GM23338 (cell line): ENCODE data around the gene CAMTA1. TPM values are rescaled to one million over a fixed set of nuclear protein-coding genes. Genes with fewer than 3 reads are reported as not detected.

Source experiments
- ATAC-seq: fragments of 200-7000 bp; cut with Tn5 transposase; 3 replicates; pipeline ENCODE4 v1.9.1; 2020
- DNase-seq: peaks from one replicate; pipeline ENCODE4 v3.0.0-alpha.2; 2015; ENCODE audit warnings: low spot score
- H2AFZ ChIP-seq: fragments of 200-600 bp; sonication (generic); 2 replicates; pipeline ENCODE4 v1.8.0; 2016; ENCODE audit warnings: antibody characterized with exemption, mild to moderate bottlenecking, moderate library complexity
- H3F3A ChIP-seq: fragments of 200-600 bp; sonication (generic); replicated peaks from 2 replicates; pipeline ENCODE4 v1.8.0; 2017; ENCODE audit warnings: antibody characterized with exemption, mixed run types, low read depth
- H3K27ac ChIP-seq: fragments of 200-600 bp; sonication (generic); 2 replicates; pipeline ENCODE4 v1.6.1; 2016; ENCODE audit warnings: low read depth
- H3K27me3 ChIP-seq: fragments of 200-600 bp; sonication (generic); 2 replicates; pipeline ENCODE4 v1.8.0; 2016; ENCODE audit warnings: mild to moderate bottlenecking, mixed run types, moderate library complexity; ENCODE audit not compliant: insufficient read depth
- H3K36me3 ChIP-seq: fragments of 200-600 bp; sonication (generic); 2 replicates; pipeline ENCODE4 v1.8.0; 2016; ENCODE audit warnings: mild to moderate bottlenecking; ENCODE audit not compliant: insufficient read depth
- H3K4me1 ChIP-seq: fragments of 200-600 bp; sonication (generic); 2 replicates; pipeline ENCODE4 v1.8.0; 2016; ENCODE audit warnings: mild to moderate bottlenecking, moderate library complexity; ENCODE audit not compliant: insufficient read depth
- H3K4me2 ChIP-seq: fragments of 200-600 bp; sonication (generic); 2 replicates; pipeline ENCODE4 v1.7.1; 2017; ENCODE audit warnings: mixed run types
- H3K4me3 ChIP-seq: fragments of 200-600 bp; sonication (generic); 2 replicates; pipeline ENCODE4 v1.6.1; 2016; ENCODE audit warnings: mixed run types
- H3K79me2 ChIP-seq: fragments of 200-600 bp; sonication (generic); replicated peaks from 2 replicates; pipeline ENCODE4 v1.8.0; 2017; ENCODE audit warnings: mild to moderate bottlenecking; ENCODE audit not compliant: insufficient read depth
- H3K9me2 ChIP-seq: fragments of 200-600 bp; sonication (generic); 2 replicates; pipeline ENCODE4 v1.8.0; 2017; ENCODE audit not compliant: insufficient read depth
- H4K20me1 ChIP-seq: fragments of 200-600 bp; sonication (generic); replicated peaks from 2 replicates; pipeline ENCODE4 v1.8.0; 2017; ENCODE audit warnings: mild to moderate bottlenecking; ENCODE audit not compliant: insufficient read depth
- H3K27ac Mint-ChIP-seq: 2 replicates; pipeline ENCODE4 v1.8.0; 2020; ENCODE audit warnings: inconsistent platforms, mild to moderate bottlenecking, moderate library complexity, mixed read lengths
- H3K27me3 Mint-ChIP-seq: 3 replicates; pipeline ENCODE4 v1.8.0; 2022; ENCODE audit warnings: low read depth, mild to moderate bottlenecking, moderate library complexity, mixed read lengths, inconsistent platforms; ENCODE audit not compliant: insufficient read depth, poor library complexity
- H3K36me3 Mint-ChIP-seq: 3 replicates; pipeline ENCODE4 v1.8.0; 2021; ENCODE audit warnings: low read depth, mild to moderate bottlenecking, inconsistent platforms, moderate library complexity, mixed read lengths
- H3K4me1 Mint-ChIP-seq: 3 replicates; pipeline ENCODE4 v1.8.0; 2020; ENCODE audit warnings: mild to moderate bottlenecking, inconsistent platforms, mixed read lengths
- H3K4me3 Mint-ChIP-seq: 3 replicates; pipeline ENCODE4 v1.8.0; 2021; ENCODE audit warnings: moderate library complexity, mild to moderate bottlenecking, inconsistent platforms, mixed read lengths
- H3K9me3 Mint-ChIP-seq: 3 replicates; pipeline ENCODE4 v1.8.0; 2020; ENCODE audit warnings: moderate library complexity, mild to moderate bottlenecking, inconsistent platforms, mixed read lengths
- CREB1 ChIP-seq: fragments of 250-450 bp; sonication (Bioruptor Pico); IDR thresholded peaks from 2 replicates; pipeline ENCODE4 v1.5.0; 2020; ENCODE audit warnings: low read depth, mild to moderate bottlenecking, moderate library complexity
- EZH2 ChIP-seq: fragments of 200-600 bp; sonication (generic); IDR thresholded peaks from one replicate; pipeline ENCODE4 v1.8.0; 2017; ENCODE audit warnings: antibody characterized with exemption, mild to moderate bottlenecking, low read depth; ENCODE audit not compliant: unreplicated experiment
- EZH2phosphoT487 ChIP-seq: fragments of 200-600 bp; sonication (generic); IDR thresholded peaks from one replicate; pipeline ENCODE4 v1.8.1; 2018; ENCODE audit warnings: antibody characterized with exemption; ENCODE audit not compliant: unreplicated experiment
- JUNB ChIP-seq: IDR thresholded peaks from one replicate; pipeline ENCODE4 v1.6.1; 2016; ENCODE audit warnings: antibody characterized with exemption; ENCODE audit not compliant: unreplicated experiment
- NANOG ChIP-seq: IDR thresholded peaks from 2 replicates; pipeline ENCODE4 v1.6.1; 2016; ENCODE audit warnings: antibody characterized with exemption, borderline replicate concordance
- POLR2AphosphoS5 ChIP-seq: IDR thresholded peaks from 2 replicates; pipeline ENCODE4 v1.6.1; 2016; ENCODE audit warnings: antibody characterized with exemption, low read depth
- STAT1 ChIP-seq: IDR thresholded peaks from one replicate; pipeline ENCODE4 v1.6.1; 2016; ENCODE audit warnings: antibody characterized with exemption; ENCODE audit not compliant: unreplicated experiment
- ZNF114 ChIP-seq: fragments of 250-450 bp; sonication (Bioruptor Pico); IDR thresholded peaks from 2 replicates; pipeline ENCODE4 v1.5.0; 2020; ENCODE audit warnings: mild to moderate bottlenecking, moderate library complexity
- ZNF331 ChIP-seq: fragments of 250-450 bp; sonication (Bioruptor Pico); IDR thresholded peaks from 2 replicates; pipeline ENCODE4 v1.5.0; 2020; ENCODE audit warnings: low read depth, mild to moderate bottlenecking, moderate library complexity
- polyA plus RNA-seq: library from polyadenylated mRNA; unstranded; fragments of >200 nt; fragmentation: Nextera tagmentation; extraction: Ambion mirVana; gene quantifications from 2 replicates; pipeline ENCODE4 v1.2.1, GENCODE V29; 2016
- total RNA-seq: library from RNA; depleted of rRNA; stranded (reverse); fragments of >200 nt; shearing (Covaris generic); gene quantifications from 2 replicates; pipeline ENCODE4 v1.2.3, GENCODE V29; 2014
- TF ChIP-seq, protein P1 (sequence below): IDR thresholded peaks from 2 replicates; pipeline ENCODE4 v1.6.1; 2016; ENCODE audit warnings: antibody characterized with exemption
- TF ChIP-seq, protein P2 (sequence below): IDR thresholded peaks from one replicate; pipeline ENCODE4 v1.6.1; 2018; ENCODE audit warnings: antibody characterized with exemption; ENCODE audit not compliant: unreplicated experiment
- TF ChIP-seq, protein P3 (sequence below): fragments of 250-450 bp; sonication (Bioruptor Pico); IDR thresholded peaks from 2 replicates; pipeline ENCODE4 v1.5.0; 2020; ENCODE audit warnings: mild to moderate bottlenecking, moderate library complexity
- TF ChIP-seq, protein P4 (sequence below), 2 experiments: fragments of 200-600 bp in 1 of 2; sonication (generic) in 1 of 2; conservative IDR thresholded peaks; 2 replicates each; pipeline versions ENCODE4 v1.5.1 to v1.6.1; 2016 to 2017; ENCODE audit warnings: antibody characterized with exemption in 2 of 2, low read depth in 2 of 2, mild to moderate bottlenecking in 2 of 2, moderate library complexity in 1 of 2

The CAMTA1 gene
- total and polyA plus RNA-seq, 2 experiments from 2014 or later: 115 to 519 TPM

DNA sequence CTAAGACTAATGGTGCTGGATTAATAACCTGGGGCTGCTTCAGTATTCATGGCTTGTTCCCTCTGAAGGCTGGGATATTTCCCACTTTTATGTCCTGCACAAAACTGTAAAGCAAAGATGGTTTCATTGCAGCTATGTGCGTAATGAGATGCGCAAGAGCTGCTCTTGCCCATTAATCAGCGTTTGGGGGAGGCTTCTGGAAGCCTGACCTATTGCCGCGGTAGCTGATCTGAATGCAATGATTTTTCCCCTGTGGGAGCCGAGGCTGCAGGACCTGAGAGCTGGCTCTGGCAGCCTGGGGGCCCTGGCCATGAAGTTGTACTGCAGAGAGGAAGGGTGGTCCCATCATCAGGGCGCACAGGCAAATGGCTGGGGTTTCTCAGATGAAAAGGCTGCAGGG, 239.8 kb downstream of the CAMTA1 start:
- Histone ChIP-seq H3K9me2 (no peaks in the 10 kb centered on the region), H2AFZ (no peak overlapping the region), H4K20me1 (no peaks in the 10 kb centered on the region), H3K27ac (no peak overlapping the region), H3K4me1 (peaks cover 15% of the 10 kb centered on the region), H3F3A (no peaks in the 10 kb centered on the region), H3K79me2 (no peaks in the 10 kb centered on the region), H3K4me3 (no peak overlapping the region), H3K4me2 (no peak overlapping the region), H3K27me3 (no peaks in the 10 kb centered on the region), H3K36me3 (no peaks in the 10 kb centered on the region)
- Mint-ChIP-seq H3K27ac (no peak overlapping the region), H3K4me3 (no peak overlapping the region), H3K9me3 (no peaks in the 10 kb centered on the region; the same call in 2 of the 3 replicates), H3K27me3 (no peaks in the 10 kb centered on the region), H3K4me1 (peaks cover 15% of the 10 kb centered on the region; the same call in 2 of the 3 replicates), H3K36me3 (no peaks in the 10 kb centered on the region)
- TF ChIP-seq CREB1 (CRISPR knock-in tag) (no peak), JUNB (no peak), STAT1 (no peak), EZH2phosphoT487 (no peak), POLR2AphosphoS5 (no peak), ZNF331 (no peak), EZH2 (no peak), NANOG (no peak), ZNF114 (CRISPR knock-in tag) (no peak)
- TF ChIP-seq, protein P1, sequence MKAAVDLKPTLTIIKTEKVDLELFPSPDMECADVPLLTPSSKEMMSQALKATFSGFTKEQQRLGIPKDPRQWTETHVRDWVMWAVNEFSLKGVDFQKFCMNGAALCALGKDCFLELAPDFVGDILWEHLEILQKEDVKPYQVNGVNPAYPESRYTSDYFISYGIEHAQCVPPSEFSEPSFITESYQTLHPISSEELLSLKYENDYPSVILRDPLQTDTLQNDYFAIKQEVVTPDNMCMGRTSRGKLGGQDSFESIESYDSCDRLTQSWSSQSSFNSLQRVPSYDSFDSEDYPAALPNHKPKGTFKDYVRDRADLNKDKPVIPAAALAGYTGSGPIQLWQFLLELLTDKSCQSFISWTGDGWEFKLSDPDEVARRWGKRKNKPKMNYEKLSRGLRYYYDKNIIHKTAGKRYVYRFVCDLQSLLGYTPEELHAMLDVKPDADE: no peak
- TF ChIP-seq, protein P2, sequence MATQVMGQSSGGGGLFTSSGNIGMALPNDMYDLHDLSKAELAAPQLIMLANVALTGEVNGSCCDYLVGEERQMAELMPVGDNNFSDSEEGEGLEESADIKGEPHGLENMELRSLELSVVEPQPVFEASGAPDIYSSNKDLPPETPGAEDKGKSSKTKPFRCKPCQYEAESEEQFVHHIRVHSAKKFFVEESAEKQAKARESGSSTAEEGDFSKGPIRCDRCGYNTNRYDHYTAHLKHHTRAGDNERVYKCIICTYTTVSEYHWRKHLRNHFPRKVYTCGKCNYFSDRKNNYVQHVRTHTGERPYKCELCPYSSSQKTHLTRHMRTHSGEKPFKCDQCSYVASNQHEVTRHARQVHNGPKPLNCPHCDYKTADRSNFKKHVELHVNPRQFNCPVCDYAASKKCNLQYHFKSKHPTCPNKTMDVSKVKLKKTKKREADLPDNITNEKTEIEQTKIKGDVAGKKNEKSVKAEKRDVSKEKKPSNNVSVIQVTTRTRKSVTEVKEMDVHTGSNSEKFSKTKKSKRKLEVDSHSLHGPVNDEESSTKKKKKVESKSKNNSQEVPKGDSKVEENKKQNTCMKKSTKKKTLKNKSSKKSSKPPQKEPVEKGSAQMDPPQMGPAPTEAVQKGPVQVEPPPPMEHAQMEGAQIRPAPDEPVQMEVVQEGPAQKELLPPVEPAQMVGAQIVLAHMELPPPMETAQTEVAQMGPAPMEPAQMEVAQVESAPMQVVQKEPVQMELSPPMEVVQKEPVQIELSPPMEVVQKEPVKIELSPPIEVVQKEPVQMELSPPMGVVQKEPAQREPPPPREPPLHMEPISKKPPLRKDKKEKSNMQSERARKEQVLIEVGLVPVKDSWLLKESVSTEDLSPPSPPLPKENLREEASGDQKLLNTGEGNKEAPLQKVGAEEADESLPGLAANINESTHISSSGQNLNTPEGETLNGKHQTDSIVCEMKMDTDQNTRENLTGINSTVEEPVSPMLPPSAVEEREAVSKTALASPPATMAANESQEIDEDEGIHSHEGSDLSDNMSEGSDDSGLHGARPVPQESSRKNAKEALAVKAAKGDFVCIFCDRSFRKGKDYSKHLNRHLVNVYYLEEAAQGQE: no peak
- TF ChIP-seq, protein P3, sequence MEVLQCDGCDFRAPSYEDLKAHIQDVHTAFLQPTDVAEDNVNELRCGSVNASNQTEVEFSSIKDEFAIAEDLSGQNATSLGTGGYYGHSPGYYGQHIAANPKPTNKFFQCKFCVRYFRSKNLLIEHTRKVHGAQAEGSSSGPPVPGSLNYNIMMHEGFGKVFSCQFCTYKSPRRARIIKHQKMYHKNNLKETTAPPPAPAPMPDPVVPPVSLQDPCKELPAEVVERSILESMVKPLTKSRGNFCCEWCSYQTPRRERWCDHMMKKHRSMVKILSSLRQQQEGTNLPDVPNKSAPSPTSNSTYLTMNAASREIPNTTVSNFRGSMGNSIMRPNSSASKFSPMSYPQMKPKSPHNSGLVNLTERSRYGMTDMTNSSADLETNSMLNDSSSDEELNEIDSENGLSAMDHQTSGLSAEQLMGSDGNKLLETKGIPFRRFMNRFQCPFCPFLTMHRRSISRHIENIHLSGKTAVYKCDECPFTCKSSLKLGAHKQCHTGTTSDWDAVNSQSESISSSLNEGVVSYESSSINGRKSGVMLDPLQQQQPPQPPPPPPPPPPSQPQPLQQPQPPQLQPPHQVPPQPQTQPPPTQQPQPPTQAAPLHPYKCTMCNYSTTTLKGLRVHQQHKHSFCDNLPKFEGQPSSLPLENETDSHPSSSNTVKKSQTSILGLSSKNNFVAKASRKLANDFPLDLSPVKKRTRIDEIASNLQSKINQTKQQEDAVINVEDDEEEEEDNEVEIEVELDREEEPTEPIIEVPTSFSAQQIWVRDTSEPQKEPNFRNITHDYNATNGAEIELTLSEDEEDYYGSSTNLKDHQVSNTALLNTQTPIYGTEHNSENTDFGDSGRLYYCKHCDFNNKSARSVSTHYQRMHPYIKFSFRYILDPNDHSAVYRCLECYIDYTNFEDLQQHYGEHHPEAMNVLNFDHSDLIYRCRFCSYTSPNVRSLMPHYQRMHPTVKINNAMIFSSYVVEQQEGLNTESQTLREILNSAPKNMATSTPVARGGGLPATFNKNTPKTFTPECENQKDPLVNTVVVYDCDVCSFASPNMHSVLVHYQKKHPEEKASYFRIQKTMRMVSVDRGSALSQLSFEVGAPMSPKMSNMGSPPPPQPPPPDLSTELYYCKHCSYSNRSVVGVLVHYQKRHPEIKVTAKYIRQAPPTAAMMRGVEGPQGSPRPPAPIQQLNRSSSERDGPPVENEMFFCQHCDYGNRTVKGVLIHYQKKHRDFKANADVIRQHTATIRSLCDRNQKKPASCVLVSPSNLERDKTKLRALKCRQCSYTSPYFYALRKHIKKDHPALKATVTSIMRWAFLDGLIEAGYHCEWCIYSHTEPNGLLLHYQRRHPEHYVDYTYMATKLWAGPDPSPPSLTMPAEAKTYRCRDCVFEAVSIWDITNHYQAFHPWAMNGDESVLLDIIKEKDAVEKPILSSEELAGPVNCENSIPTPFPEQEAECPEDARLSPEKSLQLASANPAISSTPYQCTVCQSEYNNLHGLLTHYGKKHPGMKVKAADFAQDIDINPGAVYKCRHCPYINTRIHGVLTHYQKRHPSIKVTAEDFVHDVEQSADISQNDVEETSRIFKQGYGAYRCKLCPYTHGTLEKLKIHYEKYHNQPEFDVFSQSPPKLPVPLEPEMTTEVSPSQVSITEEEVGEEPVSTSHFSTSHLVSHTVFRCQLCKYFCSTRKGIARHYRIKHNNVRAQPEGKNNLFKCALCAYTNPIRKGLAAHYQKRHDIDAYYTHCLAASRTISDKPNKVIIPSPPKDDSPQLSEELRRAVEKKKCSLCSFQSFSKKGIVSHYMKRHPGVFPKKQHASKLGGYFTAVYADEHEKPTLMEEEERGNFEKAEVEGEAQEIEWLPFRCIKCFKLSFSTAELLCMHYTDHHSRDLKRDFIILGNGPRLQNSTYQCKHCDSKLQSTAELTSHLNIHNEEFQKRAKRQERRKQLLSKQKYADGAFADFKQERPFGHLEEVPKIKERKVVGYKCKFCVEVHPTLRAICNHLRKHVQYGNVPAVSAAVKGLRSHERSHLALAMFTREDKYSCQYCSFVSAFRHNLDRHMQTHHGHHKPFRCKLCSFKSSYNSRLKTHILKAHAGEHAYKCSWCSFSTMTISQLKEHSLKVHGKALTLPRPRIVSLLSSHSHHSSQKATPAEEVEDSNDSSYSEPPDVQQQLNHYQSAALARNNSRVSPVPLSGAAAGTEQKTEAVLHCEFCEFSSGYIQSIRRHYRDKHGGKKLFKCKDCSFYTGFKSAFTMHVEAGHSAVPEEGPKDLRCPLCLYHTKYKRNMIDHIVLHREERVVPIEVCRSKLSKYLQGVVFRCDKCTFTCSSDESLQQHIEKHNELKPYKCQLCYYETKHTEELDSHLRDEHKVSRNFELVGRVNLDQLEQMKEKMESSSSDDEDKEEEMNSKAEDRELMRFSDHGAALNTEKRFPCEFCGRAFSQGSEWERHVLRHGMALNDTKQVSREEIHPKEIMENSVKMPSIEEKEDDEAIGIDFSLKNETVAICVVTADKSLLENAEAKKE (CRISPR knock-in tag): no peak
- TF ChIP-seq, protein P4, sequence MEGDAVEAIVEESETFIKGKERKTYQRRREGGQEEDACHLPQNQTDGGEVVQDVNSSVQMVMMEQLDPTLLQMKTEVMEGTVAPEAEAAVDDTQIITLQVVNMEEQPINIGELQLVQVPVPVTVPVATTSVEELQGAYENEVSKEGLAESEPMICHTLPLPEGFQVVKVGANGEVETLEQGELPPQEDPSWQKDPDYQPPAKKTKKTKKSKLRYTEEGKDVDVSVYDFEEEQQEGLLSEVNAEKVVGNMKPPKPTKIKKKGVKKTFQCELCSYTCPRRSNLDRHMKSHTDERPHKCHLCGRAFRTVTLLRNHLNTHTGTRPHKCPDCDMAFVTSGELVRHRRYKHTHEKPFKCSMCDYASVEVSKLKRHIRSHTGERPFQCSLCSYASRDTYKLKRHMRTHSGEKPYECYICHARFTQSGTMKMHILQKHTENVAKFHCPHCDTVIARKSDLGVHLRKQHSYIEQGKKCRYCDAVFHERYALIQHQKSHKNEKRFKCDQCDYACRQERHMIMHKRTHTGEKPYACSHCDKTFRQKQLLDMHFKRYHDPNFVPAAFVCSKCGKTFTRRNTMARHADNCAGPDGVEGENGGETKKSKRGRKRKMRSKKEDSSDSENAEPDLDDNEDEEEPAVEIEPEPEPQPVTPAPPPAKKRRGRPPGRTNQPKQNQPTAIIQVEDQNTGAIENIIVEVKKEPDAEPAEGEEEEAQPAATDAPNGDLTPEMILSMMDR (conservative IDR thresholded peaks at IDR 0.05; ENCODE audit: low read depth in 2 of 2): no peak
- ATAC-seq (no peak), DNase-seq (no peak)
